RCC 7860 (cell line): Measurements from ENCODE around the gene SLC6A1.

Experiments used
- DNase-seq: peaks from one replicate; pipeline ENCODE4 v3.0.0-alpha.2; 2015; ENCODE audit warnings: low spot score
- FAIRE-seq: peaks from 2 replicates; lab custom pipeline; 2012; peaks lifted over from hg19 to GRCh38; lab: Jason Lieb, UNC

The SLC6A1 gene

DNA sequence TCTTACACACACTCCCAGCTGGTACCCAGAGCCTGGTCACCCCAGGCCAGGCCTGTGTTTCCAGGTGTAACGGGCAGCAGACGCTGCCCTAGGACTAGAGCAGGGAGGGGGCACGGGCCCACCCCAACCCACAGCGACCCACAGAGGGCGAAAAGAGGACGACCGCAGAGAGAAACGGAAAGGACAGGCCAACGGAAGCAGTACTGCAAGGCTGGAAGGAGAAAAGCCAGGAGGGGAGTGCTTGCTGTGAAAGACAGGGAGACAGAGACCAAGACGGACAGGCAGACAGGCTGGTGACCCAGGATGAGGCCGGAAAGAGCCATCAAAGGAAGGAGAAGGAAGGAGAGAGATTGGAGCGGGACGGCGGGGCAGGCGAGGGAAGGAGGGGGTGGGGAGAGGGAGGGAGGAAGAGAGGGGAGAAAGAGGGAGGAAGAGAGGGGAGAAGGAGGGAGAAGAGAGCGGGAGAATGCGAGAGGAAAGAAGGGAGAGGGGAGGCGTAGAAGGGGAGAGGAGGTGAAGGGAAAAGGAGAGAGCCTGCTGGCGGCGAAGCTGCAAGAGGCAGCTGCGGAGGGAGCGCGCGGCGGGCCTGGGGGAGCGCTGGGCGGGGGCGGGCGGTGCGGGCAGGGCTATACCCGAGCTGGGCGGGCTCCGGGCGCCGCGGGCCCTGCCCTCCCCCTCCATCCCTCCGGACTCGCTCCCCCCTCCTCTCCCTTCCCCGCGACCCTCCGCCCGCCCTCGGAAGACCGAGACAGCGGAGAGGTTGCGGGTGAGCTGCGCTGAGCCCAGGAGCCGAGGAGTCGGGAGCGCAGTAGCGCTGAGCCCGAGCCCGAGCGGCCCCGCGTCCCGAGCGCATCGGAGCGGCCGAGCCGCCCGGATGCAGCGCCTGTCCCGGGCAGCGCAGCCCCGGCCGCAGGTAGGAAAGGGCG is at the start of gene SLC6A1:
Gene SLC6A1, plus strand, starts transcription at position 732 of the 926 bp plus-strand sequence. CDS start 24,464 bp downstream, outside the sequence.
- DNase-seq (no peak), FAIRE-seq (no peak)

DNA sequence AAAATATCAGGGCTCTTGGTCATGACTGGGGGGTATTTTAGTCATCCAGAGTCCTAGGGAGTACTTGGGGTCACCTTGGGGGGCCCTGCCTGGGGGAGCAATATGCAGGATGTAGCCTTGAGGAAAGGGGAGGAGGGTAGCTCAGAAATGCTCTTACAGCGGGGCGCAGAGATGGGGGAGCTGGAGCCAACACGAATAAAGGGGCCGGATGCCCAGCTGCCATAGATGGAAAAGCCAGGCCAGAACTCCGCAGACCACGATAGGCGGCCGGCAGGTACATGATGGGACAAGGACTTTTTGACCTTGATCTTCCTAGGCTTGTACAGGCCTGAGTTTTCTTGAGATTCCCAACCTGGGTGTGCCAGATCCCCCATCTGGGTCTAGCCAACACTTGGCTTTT is 47.7 kb upstream of the SLC6A1 start:
- no peak for DNase-seq
- FAIRE-seq: no peak

GRCh38 chr3:10945683-10946287 is 46.8 kb upstream of the SLC6A1 start:
- no peak for FAIRE-seq
- DNase-seq: no peak

- no peak for DNase-seq
- FAIRE-seq: no peak
These were observed 46.0 kb upstream of the SLC6A1 start for GRCh38 chr3:10946526-10946925.

DNA sequence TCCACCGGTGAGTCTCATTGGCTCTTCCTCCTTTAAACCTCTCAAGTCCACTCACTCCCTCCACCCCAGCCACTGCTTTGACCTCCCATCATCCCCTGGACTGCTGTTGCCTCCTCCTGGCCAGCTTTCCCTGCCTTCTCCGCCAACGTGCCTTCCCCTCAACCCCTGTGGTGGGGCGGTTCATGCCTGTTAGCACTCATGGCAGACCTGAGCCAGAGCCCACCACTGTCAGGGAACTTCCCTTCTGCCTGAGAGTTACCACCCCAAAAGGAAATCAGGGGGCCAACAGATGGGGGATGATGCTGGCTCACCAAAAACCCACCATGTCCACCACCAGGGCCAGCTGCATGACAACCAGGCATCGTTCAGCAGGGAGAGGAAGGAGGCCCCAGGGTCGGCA is 44.2 kb upstream of the SLC6A1 start:
- no peak for FAIRE-seq
- no peak for DNase-seq

DNA sequence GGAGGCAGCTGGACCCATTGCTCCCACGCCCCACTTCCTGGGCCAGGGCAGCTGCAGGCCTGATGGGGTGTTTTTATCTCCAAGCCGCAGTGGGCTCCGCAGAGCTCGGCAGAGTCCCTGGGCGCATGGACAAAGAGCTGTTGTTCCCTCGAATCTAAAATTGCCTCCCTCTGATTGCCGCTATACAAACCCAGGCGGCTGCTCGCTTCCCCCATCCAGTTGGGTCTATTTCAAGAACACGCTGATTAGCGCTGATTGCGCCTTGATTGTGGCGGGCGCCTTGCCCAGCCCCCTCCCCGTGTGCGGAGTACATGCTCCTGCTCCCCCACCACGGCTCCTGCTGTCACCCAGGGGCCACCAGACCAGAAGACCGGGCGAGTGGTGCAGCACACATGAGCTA is 43.4 kb upstream of the SLC6A1 start:
- no peak for FAIRE-seq
- DNase-seq: no peak

DNA sequence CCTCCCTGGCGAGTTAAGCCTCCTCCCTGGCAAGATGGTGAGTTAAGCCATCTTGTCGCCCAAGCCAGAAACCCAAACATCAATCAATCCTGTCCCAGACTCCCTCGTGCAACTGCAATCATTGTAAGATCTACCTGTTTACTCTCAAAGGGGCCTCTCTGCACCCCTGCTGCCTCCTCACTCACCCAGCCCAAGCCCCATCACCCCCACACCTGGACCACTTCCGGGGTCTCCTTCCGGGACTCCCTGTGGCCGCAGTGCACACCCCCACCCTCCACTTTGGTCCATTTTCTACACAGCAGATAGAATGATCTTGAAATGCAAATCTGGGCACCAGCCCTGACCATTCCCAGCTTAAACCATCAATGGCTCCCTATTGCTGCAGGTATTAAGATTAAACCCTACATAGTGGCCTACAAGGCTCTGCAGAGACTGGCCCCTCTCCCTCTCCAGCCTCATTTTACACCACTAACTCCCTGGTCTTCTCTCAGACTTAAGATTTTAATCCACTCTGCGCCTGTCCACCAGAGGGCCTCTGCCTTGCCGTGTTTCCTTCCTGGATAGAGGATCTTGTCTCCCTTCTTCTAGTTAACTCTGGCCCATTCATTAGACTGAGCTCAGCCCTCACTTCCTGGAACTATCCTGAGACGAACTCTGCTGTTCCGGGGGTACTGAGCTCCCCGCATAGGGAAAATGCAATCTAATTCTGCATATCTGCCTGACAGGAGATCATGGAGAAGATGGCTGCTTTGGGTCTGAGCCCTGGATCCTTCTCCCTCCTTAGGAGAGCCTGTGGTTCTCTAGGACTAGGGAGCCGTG is 41.9 kb upstream of the SLC6A1 start:
- no peak for FAIRE-seq
- DNase-seq: peak; percentile 21

GRCh38 chr3:10951295-10951926 is 41.1 kb upstream of the SLC6A1 start:
- no peak for FAIRE-seq
- DNase-seq: no peak

DNA sequence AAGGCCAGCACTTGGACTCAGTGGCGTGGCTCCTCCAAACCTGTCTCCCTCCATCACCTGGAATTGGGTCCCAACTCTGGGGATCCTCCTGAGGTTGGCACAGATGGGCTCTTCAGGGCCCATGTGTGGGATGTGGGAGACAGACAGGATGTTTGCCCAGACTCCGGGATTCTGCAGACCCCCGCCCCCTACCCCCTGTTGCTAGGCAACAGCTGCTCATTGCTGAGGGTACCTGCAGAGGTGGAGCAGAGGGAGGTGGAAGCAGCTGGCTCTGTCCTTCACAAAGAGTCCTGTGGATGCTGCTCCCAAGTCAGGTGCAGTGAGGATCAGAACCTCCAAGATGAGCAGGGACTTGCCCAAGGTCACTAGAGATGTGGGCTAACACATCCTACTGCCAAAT is 40.0 kb upstream of the SLC6A1 start:
- FAIRE-seq (no peak), DNase-seq (no peak)

GRCh38 chr3:10954740-10955139 is 37.8 kb upstream of the SLC6A1 start:
- no peak for DNase-seq
- FAIRE-seq: no peak

- FAIRE-seq (no peak), DNase-seq (no peak)
These were observed 36.7 kb upstream of the SLC6A1 start for GRCh38 chr3:10955711-10956453.

- no peak for DNase-seq
- FAIRE-seq: no peak
These were observed 36.0 kb upstream of the SLC6A1 start for GRCh38 chr3:10956531-10956930.

GRCh38 chr3:10956986-10957385 is 35.6 kb upstream of the SLC6A1 start:
- DNase-seq (no peak), FAIRE-seq (no peak)

DNA sequence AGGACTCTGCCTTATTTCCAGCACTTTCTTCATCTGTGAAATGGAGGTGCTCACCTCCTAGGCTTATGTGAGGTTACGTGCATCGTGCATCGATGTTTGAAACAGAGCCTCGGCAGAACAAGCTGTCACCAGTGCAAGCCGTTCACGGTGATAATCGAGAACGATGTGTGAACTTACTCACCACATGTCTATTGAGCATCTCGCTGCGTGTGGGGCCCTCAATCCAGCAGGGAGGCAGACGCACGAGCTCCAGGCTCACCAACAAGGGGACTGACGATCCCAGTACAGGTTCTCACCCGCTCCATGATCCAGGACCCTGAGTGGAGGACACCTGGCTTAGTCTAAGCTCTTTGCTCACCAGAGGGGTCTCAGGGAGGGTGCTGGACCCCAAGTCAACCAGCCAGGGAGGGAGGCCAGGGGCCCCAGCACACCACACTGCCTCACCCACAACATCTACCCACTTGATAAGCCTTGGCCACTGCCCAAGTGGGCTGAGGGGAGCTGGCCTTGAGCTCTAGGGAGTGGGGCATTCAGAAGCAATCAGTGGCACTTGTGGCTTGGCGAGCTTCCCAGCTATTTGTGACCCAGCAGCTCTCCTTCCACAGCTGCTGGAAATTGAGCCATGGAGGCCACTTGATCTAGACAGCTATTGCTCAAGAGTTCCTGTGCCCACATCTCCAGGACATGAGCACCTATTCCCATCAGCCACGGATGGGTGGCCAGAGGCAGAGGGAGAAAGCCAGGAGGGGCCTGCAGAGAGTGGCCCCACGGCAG is 34.4 kb upstream of the SLC6A1 start:
- no peak for DNase-seq

GRCh38 chr3:10960255-10960654 is 32.3 kb upstream of the SLC6A1 start:
- FAIRE-seq (no peak), DNase-seq (no peak)

More for the DNA sequence above, 34.4 kb upstream of the SLC6A1 start:
- no peak for FAIRE-seq

DNA sequence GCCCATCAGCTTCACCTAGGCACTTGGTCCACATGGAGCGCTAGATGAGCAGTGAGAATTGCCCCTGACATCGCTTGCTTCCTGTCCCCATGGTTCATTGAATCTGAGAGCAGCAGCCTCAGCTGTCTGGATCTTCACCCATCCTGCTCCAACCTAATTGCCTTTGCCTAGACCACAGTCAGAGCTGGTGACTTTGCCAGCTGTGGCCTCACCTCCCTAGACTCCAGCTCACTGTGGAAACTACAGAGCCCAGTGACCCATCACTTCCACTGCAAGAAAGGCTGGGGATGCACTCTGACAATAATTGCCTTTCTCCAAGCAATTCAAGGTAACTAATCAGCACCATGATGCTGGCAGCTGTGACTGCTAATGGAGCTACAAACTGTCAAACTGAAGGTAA is 30.6 kb upstream of the SLC6A1 start:
- FAIRE-seq: no peak
- no peak for DNase-seq

GRCh38 chr3:10962481-10963036 is 30.0 kb upstream of the SLC6A1 start:
- FAIRE-seq: no peak
- DNase-seq: no peak

DNA sequence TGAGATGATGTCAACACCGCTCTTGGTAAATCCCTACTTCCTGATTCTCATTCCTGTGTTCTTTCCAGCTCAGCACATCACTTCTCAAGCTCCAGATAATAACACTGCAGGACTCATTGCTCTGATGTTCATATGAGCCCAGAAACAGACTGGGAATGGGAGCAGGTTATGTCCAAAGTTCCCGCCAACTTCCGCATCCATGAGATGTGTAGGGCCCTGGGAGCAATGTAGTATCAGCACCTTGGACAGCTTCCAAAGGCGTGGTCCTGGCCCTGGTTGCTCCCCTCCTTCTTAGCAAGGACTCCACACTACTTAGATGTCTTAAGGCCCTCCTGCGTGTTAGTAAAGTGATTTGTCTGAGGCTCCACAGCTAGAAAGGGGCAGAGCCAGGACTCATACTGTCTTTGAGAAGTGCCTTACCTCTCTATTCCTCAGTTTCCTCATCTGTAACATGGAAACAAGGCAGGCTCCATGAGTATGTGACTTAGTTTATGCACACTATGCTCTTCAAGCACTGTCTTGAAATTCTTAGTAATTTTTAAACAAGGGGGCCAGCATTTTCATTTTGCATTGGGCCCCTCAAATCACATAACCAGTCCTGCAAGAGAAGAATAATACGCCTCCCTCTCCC is 27.9 kb upstream of the SLC6A1 start:
- DNase-seq (no peak), FAIRE-seq (no peak)

GRCh38 chr3:10968401-10968800 is 24.1 kb upstream of the SLC6A1 start:
- FAIRE-seq: no peak
- no peak for DNase-seq
